Lower leg skin (tissue), 3 donors: Measurements from ENCODE around the gene CBX1.

Experiments used
- CTCF ChIP-seq, 3 donors: fragments of 450-650 bp; IDR thresholded peaks; one replicate each; pipeline ENCODE4 v1.5.1; 2016; ENCODE audit warnings: antibody characterized with exemption in 3 of 3, mild to moderate bottlenecking in 3 of 3, moderate library complexity in 2 of 3
- POLR2A ChIP-seq, 2 donors: fragments of 450-650 bp; IDR thresholded peaks; one replicate each; pipeline ENCODE4 v1.6.1; 2016 to 2017; ENCODE audit warnings: antibody characterized with exemption in 2 of 2, mild to moderate bottlenecking in 1 of 2, moderate library complexity in 1 of 2

GRCh38 chr17:48056246-48056745, 45.0 kb downstream of the CBX1 start:
- TF ChIP-seq POLR2A (IDR thresholded peaks at IDR 0.05) (no peak), CTCF (IDR thresholded peaks at IDR 0.05) (no peak)
